ENCODE data around the gene CDH23.

- TF ChIP-seq NR3C1 (CRISPR knock-in tag; conservative IDR thresholded peaks at IDR 0.05; ENCODE audit: low read depth): no peak
- TF ChIP-seq ATF2 (CRISPR knock-in tag; IDR thresholded peaks at IDR 0.05; ENCODE audit: borderline replicate concordance, low read depth): no peak
- no peak for TF ChIP-seq IRF1 (CRISPR knock-in tag; IDR thresholded peaks at IDR 0.05)
- TF ChIP-seq CTCF (IDR thresholded peaks at IDR 0.05): no peak
- no peak for TF ChIP-seq ZNF671 (CRISPR knock-in tag; IDR thresholded peaks at IDR 0.05)
Observed at GRCh38 chr10:71504570-71504969, 107.8 kb downstream of the CDH23 start.

Data from WTC11 (cell line).